NCI-H2029 (cell line): Measurements from ENCODE around the gene WASF2.
"Not testable (repeated sequence)": the region's sequence is repeated elsewhere in the genome, so short reads cannot be mapped to it uniquely, and the experiment has no call there.

Experiments
- DNase-seq: peaks from one replicate; lab custom pipeline; 2025; lab: John Stamatoyannopoulos, UW

The WASF2 gene

DNA sequence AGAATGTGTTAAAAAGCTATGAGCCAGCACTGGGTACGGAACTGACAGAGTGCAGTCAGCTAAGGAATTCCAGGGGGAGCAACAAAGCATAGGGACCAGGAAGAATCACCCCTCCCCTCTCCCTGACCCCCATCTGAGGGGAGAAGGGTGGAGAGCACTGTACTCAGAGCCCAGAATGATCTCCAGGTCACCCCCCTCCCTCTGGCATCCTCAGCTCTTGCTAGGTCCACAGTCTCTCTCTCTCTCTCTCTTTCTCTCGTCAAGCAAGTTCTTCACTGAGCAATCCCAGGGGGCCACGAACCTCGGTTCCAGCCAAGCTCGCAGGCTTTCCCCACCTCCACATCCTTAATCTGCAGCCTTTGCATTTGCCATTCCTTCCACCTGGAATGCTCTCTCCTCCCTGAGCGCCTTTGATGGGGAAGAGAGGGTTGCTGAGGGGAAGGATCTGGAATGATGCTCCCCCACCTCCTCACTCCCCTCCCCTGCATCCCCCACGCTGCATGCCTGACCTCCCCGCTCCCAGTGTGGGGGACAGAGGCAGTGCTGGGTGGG is 6.7 kb upstream of the WASF2 start:
- DNase-seq: no peak

DNA sequence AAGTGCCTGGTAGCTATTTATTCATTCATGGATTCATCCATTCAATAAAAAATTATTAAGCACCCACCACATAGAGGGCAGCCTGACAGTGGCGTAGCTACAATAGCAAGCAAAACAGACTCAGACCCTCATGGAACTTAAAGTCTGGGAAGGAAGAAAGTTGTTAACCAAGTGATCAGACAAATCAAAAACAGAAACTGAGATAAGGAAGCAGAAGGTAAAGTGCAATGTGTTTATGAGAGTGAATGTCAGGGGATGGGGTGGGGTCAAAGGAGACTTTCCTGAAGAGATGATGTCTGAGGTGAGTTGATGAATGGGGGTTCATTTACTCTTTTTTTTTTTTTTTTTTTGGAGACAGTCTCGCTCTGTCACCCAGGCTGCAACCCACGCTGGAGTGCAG is 2.8 kb upstream of the WASF2 start:
- no peak for DNase-seq

DNA sequence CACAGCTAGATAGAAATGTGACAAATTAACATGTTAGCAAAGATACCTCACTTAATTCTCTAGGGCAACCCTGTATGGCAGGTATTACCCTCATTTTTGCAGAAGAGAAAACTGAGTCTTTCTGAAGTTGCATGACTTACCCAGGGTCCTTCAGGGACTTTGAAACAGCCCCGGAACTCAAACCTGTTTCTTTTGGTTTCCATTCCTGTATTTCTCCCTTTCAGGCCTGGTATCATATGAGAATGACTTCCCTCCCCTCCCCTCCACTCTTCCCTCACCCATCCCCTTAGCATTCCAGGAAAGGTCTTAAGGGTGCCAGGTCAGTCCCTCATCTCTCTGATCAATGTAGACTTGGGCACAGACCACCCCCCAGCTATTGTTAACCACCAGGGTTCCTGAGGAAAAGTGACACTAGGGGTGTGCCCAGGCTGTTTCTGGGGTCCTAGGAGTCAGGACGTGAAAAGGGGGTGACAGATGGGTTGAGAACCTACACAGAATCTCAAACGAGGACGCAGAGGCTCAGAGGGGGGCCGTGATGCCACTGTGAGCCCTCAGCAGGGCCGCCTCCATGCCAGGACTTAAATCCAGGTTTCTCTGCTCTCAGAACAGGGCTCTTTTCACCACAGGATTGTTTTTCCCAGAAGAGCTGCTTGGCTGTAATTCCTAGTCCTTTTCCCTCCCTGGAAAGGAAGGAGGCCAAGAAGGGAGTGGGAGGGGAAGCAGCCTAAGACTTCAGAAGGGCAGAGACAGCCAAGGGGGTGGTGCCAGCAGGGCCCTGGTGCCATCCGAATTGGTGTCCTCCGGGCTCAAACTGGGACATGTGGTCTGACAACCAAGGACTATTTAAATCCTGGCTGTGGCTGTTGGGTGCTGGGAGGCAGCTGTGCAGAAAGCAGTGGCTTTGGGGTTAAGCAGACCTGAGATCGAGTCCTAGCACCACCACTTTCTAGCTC is 2.1 kb upstream of the WASF2 start:
- no peak for DNase-seq

DNA sequence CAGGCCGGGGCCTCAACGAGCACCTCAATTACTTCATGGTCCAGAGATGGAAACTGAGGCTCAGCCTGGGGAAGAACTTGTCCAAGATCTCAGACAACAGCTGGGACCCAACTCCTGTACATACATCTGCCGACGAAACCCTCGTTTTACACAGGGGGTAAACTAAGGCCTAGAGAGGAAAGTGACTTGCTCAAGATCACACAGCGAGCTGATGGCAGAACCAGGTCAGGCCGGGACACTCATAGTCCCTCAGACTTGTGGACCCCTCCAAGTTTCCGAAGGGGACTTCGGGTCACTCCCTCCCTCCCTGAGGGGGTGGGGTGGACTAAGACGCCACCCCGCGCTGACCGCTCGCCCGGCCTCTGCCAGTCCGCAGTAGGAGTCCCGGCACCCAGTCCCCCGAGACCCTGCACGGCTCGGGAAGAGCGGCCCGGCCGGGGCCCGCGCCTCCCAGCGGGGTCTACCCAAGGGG is 430 bp downstream of the WASF2 start:
- no peak for DNase-seq

DNA sequence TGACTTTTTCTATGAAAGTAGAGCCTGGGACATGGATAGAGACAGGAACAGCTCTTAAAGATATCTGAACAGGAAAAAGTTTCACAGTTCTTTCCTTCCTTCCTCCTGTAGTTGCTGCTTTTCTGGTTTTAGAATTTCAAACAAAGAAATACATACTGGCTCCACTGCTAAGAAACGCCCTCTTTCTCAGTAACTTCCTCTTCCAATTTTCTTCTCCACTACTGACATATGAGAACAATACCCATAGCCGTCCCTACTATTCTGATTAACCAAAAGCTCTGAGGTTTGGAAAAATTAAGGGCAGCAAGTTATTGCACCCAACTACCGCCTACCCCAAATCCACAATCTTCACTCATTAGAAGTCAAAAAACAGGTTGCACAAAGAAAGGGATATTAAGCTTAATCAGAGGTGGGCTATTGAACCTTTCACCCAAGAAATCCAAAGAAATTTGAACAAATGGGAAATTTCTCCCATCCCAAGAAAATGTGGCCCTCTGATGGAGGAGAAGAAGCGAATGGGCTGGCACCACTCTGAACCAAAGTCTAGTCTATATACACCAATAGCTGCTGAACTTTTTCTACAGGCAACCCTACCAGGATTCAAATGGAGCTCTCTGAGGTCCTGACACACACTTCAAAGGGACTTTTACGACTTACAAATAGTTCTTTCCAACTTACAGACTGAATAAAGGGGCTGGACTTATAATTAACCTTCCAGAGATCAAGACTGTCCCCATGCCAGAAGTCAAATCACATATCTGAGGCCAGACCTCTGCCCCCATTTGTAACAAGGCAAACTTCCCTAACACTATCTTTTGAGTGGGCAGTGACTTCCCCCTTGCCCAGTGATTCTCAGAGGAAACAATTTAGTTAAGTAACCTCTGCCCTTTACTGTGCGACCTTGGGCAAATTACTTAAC is 1.7 kb downstream of the WASF2 start:
- no peak for DNase-seq

DNA sequence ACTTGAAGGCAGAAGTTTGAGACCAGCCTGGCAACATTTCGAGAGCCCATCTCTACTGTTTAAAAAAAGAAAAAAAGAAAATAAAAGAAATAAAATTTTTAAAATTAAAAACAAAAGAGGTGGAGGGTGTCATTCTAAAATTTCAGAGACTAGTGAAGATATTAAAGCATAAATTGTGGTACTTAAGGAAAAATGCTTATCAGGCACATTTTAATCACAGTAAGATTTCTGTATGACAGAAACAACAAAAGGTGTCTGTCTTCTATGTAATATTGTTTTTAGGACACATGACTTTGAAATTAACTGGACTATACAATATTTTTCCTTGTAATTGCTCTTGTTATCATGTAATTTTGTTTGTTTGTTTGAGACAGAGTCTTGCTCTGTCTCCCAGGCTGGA is 4.6 kb downstream of the WASF2 start:
- DNase-seq: no peak

DNA sequence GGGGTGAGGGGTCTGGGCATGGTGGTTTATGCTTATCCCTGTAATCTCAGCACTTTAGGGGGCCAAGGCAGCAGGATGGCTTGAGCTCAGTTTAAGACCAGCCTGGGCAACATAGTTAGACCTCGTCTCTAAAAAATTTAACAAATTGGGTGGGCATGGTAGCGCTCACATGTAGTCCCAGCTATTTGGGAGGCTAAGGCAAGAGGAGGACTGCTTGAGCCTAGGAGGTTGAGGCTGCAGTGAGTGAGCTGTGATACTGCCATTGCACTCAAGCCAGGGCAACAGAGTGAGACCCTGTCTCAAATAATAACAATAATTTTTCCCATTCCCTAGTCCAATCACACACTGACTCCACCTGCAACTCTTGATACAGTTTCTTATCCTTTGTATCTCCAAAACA is 6.3 kb downstream of the WASF2 start:
- DNase-seq: no peak

DNA sequence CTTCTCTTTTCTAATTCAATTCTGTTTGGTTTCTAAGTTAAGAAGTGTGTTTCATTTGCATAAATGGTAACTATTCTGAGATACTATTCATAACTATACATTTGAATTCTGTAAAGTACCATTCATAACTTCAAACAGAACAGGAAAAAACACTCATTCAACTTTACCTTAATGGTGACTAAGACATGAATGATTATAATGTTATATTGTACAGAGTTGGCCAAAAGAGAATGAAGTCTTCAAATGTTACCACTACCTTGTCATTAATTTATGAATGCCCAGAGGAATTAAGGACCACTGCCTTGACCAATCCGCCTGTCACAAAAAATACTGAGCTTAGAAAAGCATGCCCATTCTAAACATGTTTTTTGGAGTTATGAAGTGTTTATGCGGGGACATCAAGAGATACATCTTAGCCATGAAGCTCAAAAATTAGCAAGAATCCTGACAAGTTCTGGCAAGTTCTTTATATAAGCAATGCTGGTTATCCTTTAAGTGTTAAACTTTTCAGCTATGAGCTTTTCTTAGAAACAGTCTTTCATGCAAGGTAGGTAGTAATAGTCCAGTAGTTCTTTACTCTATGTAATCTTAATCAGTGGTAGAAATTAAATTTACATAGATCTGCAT is 7.9 kb downstream of the WASF2 start:
- DNase-seq: no peak

DNA sequence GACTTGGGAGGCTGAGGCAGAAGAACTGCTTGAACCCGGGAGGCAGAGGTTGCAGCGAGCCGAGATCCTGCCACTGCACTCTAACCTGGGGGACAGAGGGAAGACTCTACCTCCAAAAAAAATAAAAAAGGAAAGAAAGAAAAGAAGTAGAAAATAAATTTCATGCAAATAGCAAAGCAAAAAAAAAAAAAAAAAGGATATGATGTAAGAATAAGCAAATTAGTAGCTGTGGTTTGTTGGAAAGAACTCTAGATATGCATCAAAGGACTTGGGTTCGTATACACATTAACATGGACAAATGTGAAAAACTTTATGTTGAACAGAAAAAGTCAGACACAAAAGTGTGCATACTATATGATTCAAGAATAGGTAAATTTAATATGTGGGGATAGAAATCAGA is 11.9 kb downstream of the WASF2 start:
- no peak for DNase-seq

DNA sequence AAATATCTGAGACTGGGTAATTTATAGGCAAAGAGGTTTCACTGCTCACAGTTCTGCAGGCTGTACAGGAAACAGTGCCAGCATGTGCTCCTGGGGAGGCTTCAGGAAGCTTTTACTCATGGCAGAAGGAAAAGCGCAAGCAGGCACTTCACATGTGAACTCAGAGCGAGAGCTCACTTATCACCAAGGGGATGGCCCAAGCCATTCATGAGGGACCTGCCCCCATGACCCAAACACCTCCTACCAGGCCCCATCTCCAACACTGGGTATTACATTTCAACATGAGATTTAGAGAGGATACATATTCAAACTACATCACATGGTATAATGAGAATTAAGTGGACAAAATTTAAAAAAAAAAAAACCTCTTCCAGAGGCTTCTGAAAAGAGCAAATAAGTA is 13.7 kb downstream of the WASF2 start:
- DNase-seq: no peak

DNA sequence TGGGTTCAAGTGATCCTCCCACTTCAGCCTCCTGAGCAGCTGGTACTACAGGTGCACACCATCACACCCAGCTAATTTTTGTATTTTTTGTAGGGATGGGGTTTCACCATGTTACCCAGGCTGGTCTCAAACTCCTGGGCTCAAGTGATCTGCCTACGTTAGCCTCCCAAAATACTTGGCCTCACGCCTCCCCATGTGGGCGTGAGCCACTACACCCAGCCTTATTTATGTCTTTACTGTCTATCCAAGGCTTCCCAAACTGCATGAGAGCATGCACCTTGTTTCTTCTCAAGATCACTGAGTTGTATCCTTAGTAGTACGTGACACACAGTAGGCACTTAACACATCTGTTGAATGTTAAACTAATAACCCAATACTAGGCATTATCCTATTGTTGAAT is 14.2 kb downstream of the WASF2 start:
- DNase-seq: no peak

DNA sequence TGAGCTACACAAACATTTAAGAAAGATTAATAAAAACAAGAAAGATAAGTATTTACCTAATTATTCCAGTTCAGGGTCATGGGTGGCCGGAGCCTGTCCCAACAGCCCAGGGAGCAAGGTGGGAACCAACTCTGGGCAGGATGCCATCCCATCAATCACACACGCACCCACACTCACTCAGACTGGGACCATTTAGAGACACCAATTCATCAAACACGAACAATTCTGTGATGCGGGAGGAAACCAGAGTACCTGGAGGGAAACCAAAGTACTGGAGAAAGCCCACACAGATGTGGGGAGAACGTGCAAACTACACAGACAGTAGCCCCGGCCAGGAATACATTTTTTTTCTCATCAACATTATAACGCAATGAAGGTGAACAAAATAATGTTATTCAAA is 16.2 kb downstream of the WASF2 start:
- DNase-seq: no peak

DNA sequence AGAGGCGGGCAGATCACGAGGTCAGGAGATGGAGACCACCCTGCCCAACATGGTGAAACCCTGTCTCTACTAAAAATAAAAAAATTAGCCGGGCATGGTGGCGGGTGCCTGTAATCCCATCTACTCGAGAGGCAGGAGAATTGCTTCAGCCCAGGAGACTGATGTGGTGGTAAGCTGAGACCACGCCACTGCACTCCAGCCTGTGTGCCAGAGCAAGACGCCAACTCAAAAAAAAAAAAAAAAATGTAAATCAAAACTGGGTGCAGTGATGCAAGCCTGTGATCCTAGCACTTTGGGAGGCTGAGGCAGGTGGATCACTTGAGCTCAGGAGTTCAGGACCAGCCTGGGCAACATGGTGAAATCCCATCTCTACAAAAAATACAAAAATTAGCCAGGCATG is 17.9 kb downstream of the WASF2 start:
- not testable (repeated sequence) for DNase-seq

DNA sequence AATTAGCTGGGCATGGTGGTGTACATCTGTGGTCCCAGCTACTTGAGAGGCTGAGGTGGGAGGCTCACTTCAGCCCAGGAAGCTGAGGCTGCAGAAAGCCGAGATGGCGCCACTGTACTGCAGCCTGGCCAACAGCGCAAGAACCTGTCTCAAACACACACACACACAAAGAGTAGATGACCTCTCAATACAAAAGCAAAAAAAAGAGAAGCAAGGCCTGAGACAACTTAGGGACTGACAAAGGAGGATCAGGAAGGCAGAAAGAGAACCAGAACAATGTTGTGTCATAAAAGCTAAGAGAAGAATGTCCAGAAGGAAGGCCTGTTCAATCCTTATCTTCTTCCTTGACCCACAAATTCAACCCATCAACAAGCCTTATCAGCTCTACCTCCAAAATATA is 18.5 kb downstream of the WASF2 start:
- DNase-seq: no peak

DNA sequence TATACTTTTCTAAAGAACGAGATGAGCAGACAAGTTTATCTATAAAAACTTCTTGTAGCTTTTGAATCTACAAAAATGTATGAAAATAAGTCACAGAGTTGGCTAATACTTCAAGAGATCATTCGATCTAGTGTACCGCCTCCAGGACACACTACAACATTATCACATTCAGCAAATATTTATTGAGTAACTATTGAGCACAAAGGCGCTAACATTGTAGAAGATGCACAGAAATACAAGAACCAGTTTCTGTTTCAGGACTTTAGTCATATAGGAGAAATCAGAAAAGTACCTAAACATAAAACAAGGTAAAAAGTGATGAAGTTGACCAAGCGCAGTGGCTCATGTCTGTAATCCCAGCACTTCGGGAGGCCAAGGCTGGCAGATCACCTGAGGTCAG is 20.6 kb downstream of the WASF2 start:
- DNase-seq: no peak

DNA sequence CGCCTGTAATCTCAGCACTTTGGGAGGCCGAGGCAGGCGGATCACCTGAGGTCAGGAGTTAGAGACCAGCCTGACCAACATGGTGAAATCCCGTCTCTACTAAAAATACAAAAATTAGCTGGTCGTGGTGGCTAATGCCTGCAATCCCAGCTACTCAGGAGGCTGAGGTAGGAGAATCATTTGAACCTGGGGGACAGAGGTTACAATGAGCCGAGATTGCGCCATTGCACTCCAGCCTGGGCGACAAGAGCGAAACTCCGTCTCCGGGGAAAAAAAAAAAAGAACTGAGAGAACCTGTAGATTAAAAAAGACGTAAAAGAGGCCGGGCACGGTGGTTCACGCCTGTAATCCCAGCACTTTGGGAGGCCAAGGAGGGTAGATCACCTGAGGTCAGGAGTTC is 21.6 kb downstream of the WASF2 start:
- DNase-seq: not testable (repeated sequence)

DNA sequence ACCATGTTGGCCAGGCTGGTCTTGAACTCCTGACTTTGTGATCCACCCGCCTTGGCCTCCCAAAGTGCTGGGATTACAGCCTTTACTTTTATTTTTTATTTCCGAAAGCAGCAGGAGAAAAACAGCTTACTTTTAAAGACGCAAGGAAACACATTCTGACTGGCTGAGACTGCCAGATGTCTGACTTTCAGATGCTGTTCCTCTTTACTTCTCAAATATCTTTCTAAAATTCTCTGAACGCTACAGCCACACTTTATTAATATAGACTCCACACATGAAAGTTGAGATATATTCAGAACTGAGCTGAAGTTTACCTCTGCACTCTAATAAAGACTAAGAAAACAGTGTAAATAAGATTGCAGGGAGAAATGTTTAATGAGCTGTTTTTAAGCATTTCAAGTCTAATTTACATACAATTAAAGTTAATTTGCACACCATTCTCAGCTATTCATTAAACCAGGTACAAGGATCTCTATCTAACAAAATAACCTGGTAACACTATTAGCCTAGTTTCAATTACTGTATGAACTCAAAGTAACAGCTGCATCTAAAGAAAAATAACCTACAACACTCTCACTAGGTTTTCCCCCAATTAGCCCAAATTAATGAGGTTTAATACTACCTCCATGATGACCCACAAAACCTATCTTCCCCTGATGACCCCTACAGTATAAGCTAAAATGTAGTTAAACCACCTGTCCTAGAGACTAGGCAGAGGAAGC is 24.9 kb downstream of the WASF2 start:
- DNase-seq: no peak

DNA sequence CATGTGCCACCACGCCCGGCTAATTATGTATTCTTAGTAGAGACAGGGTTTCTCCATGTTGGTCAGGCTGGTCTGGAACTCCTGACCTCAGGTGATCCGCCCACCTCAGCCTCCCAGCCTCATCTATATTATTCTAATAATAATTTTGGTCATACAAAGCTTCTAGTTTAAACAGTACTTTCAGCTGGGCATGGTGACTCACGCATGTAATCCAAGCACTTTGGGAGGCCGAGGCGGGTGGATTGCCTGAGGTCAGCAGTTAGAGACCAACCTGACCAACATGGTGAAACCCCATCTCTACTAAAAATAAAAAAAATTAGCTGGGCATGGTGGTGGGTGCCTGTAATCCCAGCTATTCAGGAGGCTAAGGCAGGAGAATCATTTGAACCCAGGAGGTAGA is 26.1 kb downstream of the WASF2 start:
- not testable (repeated sequence) for DNase-seq

DNA sequence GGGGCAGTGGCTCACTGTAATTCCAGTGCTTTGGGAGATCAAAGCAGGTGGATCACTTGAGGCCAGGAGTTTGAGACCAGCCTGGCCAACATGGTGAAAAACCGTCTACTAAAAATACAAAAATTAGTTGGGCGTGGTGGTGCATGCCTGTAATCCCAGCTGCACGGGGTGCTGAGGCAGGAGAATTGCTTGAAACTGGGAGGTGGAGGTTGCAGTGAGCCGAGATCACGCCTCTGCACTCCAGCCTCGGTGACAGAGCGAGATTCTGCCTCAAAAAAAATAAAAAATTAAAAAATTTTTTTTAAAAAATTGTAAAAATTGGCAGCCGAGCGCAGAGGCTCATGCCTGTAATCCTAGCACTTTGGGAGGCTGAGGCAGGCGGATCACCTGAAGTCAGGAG is 31.4 kb downstream of the WASF2 start:
- DNase-seq: not testable (repeated sequence)

DNA sequence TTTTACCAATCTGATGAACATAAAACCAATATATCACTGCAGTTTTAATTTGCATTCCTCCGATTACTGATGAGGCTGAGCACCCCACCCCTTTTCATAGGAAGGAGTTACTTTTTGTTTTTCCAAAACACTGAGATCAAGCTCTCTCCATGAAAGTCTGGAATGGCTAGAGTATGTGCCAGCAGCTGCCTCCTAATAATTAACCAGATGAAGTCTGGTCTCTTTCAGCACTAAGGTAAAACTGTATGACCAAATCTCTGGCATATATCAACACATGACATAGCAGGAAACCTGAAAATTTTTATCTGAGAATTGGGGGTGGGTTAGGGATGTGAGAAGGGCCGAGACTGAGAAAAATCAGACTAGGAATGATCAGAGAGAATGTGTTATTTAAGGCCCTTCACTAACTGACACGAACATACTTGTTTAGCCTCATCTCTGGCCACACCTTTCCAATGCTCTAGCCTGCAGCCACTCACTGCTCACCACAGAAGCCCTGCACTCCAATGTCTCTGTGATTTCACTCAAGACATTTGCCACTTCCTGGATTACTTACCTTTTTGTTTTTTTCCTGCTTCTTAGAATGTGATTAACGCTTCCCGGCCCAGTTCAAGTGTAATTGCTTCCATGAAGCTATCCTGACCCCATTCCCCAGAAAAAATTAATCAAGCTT is 34.7 kb downstream of the WASF2 start:
- no peak for DNase-seq

DNA sequence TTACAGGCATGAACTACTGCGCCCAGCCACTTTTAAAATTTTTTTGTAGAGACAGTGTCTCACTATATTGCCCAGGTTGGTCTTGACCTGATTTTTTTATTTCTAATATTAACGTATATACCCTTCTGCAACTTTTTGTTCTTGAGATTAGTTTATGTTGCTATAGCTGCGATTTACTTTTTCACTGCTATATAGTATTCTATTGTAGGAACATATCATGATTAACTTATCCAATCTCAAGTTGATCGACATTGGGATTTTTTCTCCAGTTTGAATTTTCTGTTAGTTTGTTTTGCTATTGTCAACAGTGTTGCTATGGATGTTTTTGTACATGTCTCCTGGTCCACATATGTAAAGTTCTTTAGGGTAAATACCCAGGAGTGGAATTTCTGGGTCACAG is 35.4 kb downstream of the WASF2 start:
- no peak for DNase-seq
